RWPE2 (cell line): ENCODE measurements around the gene PMAIP1.
"Not testable (repeated sequence)": the region's sequence is repeated elsewhere in the genome, so short reads cannot be mapped to it uniquely, and the experiment has no call there.

Experiments
- ATAC-seq: fragments of 200-7000 bp; cut with Tn5 transposase; 3 replicates; pipeline ENCODE4 v1.9.1; 2021; ENCODE audit warnings: low read depth
- DNase-seq: peaks from one replicate; pipeline ENCODE4 v3.0.0-alpha.2; 2020; ENCODE audit warnings: low spot score
- H3K27ac ChIP-seq: fragments of 450-650 bp; 2 replicates; pipeline ENCODE4 v1.5.1; 2017; ENCODE audit warnings: mild to moderate bottlenecking; ENCODE audit not compliant: poor library complexity, severe bottlenecking
- H3K27me3 ChIP-seq: fragments of 250-450 bp; sonication (Bioruptor Pico); 2 replicates; pipeline ENCODE4 v1.5.1; 2021; ENCODE audit warnings: mild to moderate bottlenecking, moderate library complexity; ENCODE audit not compliant: insufficient read depth, poor library complexity, severe bottlenecking
- H3K36me3 ChIP-seq: fragments of 250-450 bp; sonication (Bioruptor Pico); 2 replicates; pipeline ENCODE4 v1.5.1; 2020; ENCODE audit warnings: low read depth, mild to moderate bottlenecking, moderate library complexity
- H3K4me1 ChIP-seq: fragments of 250-450 bp; sonication (Bioruptor Pico); 2 replicates; pipeline ENCODE4 v1.5.1; 2021; ENCODE audit warnings: mild to moderate bottlenecking, moderate library complexity; ENCODE audit not compliant: insufficient read depth, poor library complexity, severe bottlenecking
- H3K4me3 ChIP-seq: fragments of 250-450 bp; sonication (Bioruptor Pico); 2 replicates; pipeline ENCODE4 v1.5.1; 2021; ENCODE audit warnings: mild to moderate bottlenecking, moderate library complexity; ENCODE audit not compliant: severe bottlenecking
- H3K9me3 ChIP-seq: fragments of 250-450 bp; sonication (Bioruptor Pico); 2 replicates; pipeline ENCODE4 v1.5.1; 2021; ENCODE audit warnings: mild to moderate bottlenecking, moderate library complexity; ENCODE audit not compliant: severe bottlenecking
- TF ChIP-seq, protein P1 (sequence below): fragments of 450-650 bp; IDR thresholded peaks from one replicate; pipeline ENCODE4 v1.5.1; 2017; ENCODE audit warnings: mild to moderate bottlenecking, moderate library complexity; ENCODE audit not compliant: poor library complexity, severe bottlenecking

The PMAIP1 gene

GRCh38 chr18:59899298-59900221 lies at the start of gene PMAIP1:
Gene PMAIP1, plus strand, starts transcription at chr18:59899996. Its CDS starts 182 bp downstream, at chr18:59900178.
- Histone ChIP-seq H3K27me3 (no peaks in the 10 kb centered on the region), H3K27ac (peak within 1 kb of the TSS; percentile 80), H3K36me3 (peaks cover 31% of the 10 kb centered on the region), H3K4me1 (peaks cover 32% of the 10 kb centered on the region), H3K4me3 (peak within 1 kb of the TSS; percentile 64), H3K9me3 (no peaks in the 10 kb centered on the region)
- ATAC-seq, result peak; percentile 80
- TF ChIP-seq, protein P1, sequence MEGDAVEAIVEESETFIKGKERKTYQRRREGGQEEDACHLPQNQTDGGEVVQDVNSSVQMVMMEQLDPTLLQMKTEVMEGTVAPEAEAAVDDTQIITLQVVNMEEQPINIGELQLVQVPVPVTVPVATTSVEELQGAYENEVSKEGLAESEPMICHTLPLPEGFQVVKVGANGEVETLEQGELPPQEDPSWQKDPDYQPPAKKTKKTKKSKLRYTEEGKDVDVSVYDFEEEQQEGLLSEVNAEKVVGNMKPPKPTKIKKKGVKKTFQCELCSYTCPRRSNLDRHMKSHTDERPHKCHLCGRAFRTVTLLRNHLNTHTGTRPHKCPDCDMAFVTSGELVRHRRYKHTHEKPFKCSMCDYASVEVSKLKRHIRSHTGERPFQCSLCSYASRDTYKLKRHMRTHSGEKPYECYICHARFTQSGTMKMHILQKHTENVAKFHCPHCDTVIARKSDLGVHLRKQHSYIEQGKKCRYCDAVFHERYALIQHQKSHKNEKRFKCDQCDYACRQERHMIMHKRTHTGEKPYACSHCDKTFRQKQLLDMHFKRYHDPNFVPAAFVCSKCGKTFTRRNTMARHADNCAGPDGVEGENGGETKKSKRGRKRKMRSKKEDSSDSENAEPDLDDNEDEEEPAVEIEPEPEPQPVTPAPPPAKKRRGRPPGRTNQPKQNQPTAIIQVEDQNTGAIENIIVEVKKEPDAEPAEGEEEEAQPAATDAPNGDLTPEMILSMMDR, result no peak
- DNase-seq, result peak; percentile 92

DNA sequence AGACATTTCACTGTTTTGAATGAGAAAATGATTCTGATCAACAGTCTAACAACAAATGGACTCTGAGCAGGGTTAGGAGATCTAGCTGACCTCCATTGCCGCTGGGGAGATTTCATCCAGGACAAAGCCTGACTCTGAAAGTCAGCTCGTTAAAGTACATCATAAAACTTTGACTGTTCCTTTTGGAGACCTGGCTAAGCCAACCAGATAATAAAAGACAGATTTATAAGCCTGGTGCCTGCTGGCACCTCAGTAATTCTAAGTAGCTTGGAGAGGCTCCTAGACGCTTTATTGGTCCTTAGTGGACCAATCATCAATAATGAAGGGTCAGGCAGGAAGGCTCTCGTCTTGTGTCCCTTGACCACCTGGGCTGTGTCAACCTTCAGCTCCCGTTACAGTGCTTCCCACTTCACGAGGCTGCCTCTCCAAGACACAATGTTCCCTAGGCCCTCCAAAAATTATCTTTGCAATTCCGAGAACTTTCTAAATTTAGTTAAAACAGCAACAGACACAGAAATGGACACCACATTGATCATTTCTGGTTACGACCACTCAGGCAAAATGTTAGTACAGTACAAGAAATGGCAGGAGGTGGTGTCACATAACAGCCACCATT lies 47.9 kb upstream of the PMAIP1 start:
- ATAC-seq, result no peak
- Histone ChIP-seq H3K9me3 (no peaks in the 10 kb centered on the region), H3K27ac (no peak overlapping the region), H3K36me3 (no peaks in the 10 kb centered on the region), H3K27me3 (no peaks in the 10 kb centered on the region), H3K4me1 (peaks cover 5% of the 10 kb centered on the region), H3K4me3 (no peak overlapping the region)
- TF ChIP-seq, protein P1, result no peak
- DNase-seq, result no peak

- TF ChIP-seq, protein P1, result no peak
- Histone ChIP-seq H3K27me3 (no peaks in the 10 kb centered on the region), H3K36me3 (no peaks in the 10 kb centered on the region), H3K4me3 (no peak overlapping the region), H3K9me3 (no peaks in the 10 kb centered on the region), H3K27ac (no peak overlapping the region), H3K4me1 (no peaks in the 10 kb centered on the region)
- ATAC-seq, result no peak
- no peak for DNase-seq
These were observed 47.2 kb upstream of the PMAIP1 start for GRCh38 chr18:59852548-59852947.

DNA sequence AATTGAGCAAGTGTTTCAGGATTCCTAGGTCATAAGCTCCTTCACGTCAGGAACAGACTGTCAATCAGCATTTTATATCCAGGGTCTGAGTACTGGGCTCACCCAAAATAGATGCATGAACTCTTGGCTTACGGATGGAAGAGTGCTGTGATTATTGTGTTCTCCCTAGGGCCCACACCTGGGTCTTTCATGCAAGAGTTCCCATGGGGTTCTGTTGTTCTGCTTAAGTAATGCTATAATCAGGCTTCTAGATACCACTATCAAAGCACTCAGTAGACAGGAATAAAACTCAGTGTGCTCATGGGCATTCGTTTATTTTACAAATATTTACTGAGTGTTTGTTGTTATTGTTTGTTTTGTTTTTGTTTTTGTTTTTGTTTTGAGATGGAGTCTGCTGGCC lies 46.4 kb upstream of the PMAIP1 start:
- Histone ChIP-seq H3K4me3 (no peak overlapping the region), H3K4me1 (no peaks in the 10 kb centered on the region), H3K36me3 (no peaks in the 10 kb centered on the region), H3K27ac (no peak overlapping the region), H3K27me3 (no peaks in the 10 kb centered on the region), H3K9me3 (no peaks in the 10 kb centered on the region)
- ATAC-seq (no peak), DNase-seq (no peak)
- TF ChIP-seq, protein P1, result no peak

- H3K27ac ChIP-seq, H3K4me3 ChIP-seq, ATAC-seq, DNase-seq, H3K4me1 ChIP-seq, H3K9me3 ChIP-seq, H3K27me3 ChIP-seq, H3K36me3 ChIP-seq: not testable (repeated sequence)
These were observed 45.8 kb upstream of the PMAIP1 start for GRCh38 chr18:59853988-59854387.
